Neural crest cell (in vitro differentiated cells): ENCODE data around the gene PCID2. TPM values are rescaled to one million over a fixed set of nuclear protein-coding genes. Genes with fewer than 3 reads are reported as not detected.

ENCODE experiments used
- DNase-seq: peaks from one replicate; pipeline ENCODE4 v3.0.0; 2021; ENCODE audit warnings: low read depth, mixed read lengths, low spot score
- H3K27ac Mint-ChIP-seq: one replicate; pipeline ENCODE4 v1.8.0; 2021; ENCODE audit warnings: mild to moderate bottlenecking, mixed read lengths; ENCODE audit not compliant: unreplicated experiment
- H3K27me3 Mint-ChIP-seq: 2 replicates; pipeline ENCODE4 v1.8.0; 2021; ENCODE audit warnings: low read depth, mild to moderate bottlenecking, mixed read lengths
- H3K36me3 Mint-ChIP-seq: 2 replicates; pipeline ENCODE4 v1.8.0; 2021; ENCODE audit warnings: low read depth, mild to moderate bottlenecking, mixed read lengths
- H3K4me1 Mint-ChIP-seq: 2 replicates; pipeline ENCODE4 v1.8.0; 2021; ENCODE audit warnings: mixed read lengths
- H3K4me3 Mint-ChIP-seq: one replicate; pipeline ENCODE4 v1.8.0; 2021; ENCODE audit warnings: mild to moderate bottlenecking, mixed read lengths
- H3K9me3 Mint-ChIP-seq: 2 replicates; pipeline ENCODE4 v1.8.0; 2021; ENCODE audit warnings: mixed read lengths
- total RNA-seq: library from RNA; stranded (reverse); gene quantifications from 2 replicates; pipeline ENCODE4 v1.2.1, GENCODE V29; 2021
- TF ChIP-seq, protein P1 (sequence below): fragments of 200-600 bp; sonication (generic); conservative IDR thresholded peaks from 2 replicates; pipeline ENCODE4 v1.5.0; 2021; ENCODE audit warnings: antibody characterized with exemption, mild to moderate bottlenecking

PCID2 gene
- total RNA-seq, 1 donor from 2014 or later, result 60.4 TPM

DNA sequence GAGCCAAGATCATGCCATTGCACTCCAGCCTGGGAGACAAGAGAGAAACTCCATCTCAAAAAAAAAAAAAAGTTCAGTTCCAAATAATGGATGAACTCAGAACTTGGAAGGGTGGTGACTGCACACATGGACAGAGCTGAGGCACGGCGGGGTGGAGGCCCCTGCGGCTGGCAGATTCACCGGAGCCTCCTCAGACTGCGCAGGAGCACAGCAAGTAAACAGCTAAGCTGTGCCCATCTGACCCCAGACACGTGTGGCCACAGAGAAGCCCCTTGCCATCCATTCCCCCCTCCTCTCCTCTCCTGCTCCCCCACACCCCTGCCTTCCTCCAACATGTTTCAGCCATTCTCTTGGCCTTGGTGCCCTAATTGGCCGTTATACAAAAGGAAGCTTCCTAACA lies 65.6 kb downstream of the PCID2 start:
- Mint-ChIP-seq H3K4me3 (no peak overlapping the region), H3K4me1 (no peaks in the 10 kb centered on the region), H3K9me3 (no peaks in the 10 kb centered on the region), H3K36me3 (no peaks in the 10 kb centered on the region), H3K27me3 (no peaks in the 10 kb centered on the region), H3K27ac (no peak overlapping the region)
- no peak for DNase-seq
- TF ChIP-seq, protein P1, sequence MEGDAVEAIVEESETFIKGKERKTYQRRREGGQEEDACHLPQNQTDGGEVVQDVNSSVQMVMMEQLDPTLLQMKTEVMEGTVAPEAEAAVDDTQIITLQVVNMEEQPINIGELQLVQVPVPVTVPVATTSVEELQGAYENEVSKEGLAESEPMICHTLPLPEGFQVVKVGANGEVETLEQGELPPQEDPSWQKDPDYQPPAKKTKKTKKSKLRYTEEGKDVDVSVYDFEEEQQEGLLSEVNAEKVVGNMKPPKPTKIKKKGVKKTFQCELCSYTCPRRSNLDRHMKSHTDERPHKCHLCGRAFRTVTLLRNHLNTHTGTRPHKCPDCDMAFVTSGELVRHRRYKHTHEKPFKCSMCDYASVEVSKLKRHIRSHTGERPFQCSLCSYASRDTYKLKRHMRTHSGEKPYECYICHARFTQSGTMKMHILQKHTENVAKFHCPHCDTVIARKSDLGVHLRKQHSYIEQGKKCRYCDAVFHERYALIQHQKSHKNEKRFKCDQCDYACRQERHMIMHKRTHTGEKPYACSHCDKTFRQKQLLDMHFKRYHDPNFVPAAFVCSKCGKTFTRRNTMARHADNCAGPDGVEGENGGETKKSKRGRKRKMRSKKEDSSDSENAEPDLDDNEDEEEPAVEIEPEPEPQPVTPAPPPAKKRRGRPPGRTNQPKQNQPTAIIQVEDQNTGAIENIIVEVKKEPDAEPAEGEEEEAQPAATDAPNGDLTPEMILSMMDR, result no peak

- TF ChIP-seq, protein P1, result no peak
- DNase-seq, result no peak
- H3K27ac Mint-ChIP-seq, result no peak overlapping the region
- H3K4me1 Mint-ChIP-seq, result no peaks in the 10 kb centered on the region
- no peaks in the 10 kb centered on the region for H3K36me3 Mint-ChIP-seq
- H3K4me3 Mint-ChIP-seq, result no peak overlapping the region
- peaks cover 8% of the 10 kb centered on the region for H3K27me3 Mint-ChIP-seq
- H3K9me3 Mint-ChIP-seq, result no peaks in the 10 kb centered on the region
These were observed 66.9 kb downstream of the PCID2 start for GRCh38 chr13:113141601-113141970.

DNA sequence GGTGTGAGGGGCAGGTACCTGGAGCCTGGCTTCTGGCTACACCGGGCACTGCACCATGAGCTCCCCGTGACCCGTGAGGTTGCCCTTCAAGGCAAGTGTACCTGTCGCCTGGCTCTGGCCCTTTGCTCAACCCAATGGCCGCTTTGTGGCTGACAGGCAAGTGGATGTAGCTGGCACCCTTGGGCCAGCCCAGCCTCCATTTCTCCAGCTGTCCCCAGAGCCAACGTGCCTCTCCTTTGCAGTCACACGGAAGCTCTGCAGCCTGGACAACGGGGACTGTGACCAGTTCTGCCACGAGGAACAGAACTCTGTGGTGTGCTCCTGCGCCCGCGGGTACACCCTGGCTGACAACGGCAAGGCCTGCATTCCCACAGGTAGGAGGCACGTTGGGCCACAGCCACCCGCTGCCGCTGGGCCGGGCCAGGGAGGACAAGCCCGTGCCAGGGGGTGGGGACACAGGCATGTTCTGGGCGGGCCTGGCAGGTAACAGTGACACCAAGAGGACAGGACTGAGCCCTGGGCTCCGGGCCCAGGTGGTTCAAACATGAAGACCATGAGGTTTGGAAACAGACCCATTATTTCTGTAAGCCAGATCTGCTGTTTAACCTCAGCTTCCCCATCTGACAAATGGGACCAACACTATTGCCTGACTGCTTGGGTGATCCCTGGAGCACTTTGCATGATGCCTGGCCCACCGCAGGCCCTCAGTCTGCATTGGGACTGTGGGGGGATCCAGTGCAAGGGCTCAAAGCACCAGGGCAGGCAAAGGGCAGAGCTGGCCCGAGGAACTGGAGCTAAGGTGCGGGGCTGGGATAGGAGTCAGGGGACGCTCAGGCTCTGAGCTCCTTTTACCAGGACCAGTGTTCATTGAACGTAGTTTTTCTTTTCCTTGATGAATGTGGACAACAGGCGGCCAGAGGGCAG lies 67.5 kb downstream of the PCID2 start:
- no peak for DNase-seq
- Mint-ChIP-seq H3K27me3 (peaks cover 8% of the 10 kb centered on the region), H3K4me3 (no peak overlapping the region), H3K27ac (no peak overlapping the region), H3K4me1 (no peaks in the 10 kb centered on the region), H3K9me3 (no peaks in the 10 kb centered on the region), H3K36me3 (no peaks in the 10 kb centered on the region)
- TF ChIP-seq, protein P1, result no peak

GRCh38 chr13:113139577-113139976 lies 68.9 kb downstream of the PCID2 start:
- Mint-ChIP-seq H3K27ac (no peak overlapping the region), H3K4me3 (no peak overlapping the region), H3K4me1 (no peaks in the 10 kb centered on the region), H3K9me3 (no peaks in the 10 kb centered on the region), H3K27me3 (peaks cover 8% of the 10 kb centered on the region), H3K36me3 (no peaks in the 10 kb centered on the region)
- TF ChIP-seq, protein P1, result no peak
- no peak for DNase-seq

DNA sequence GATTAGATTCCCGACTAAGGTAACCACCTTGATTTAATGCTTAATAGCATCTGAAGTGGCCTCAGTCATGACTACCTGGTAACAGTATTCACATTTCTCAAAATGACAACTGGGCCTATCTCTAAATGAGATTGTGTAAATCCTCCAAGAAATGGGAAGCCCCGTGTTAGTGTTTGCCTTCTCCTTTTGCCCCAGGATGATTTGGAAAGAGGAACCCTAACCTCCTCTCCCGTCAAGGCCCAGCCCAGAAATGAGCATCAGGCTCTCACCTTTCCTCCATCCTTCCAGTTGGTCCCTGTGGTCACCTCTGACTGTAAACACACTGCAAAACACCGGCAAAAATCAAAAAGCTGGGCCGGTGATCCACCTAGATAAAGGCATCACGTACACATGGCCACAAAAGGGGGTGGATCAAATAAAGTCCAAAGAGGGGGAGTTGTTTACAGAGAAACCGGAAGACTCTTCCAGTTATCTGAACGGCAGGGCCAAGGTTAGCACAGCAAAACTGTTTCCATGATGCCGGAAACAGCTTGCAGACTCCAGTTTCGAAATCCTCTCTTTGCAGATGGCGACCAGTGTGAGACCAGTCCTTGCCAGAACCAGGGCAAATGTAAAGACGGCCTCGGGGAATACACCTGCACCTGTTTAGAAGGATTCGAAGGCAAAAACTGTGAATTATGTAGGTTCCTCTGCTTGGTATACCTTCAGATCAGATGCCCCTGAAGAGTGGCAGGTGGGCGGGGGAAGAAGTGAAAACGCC lies 69.5 kb downstream of the PCID2 start:
- Mint-ChIP-seq H3K4me3 (no peak overlapping the region), H3K9me3 (no peaks in the 10 kb centered on the region), H3K4me1 (no peaks in the 10 kb centered on the region), H3K27ac (peak overlapping the region; percentile 81), H3K36me3 (no peaks in the 10 kb centered on the region), H3K27me3 (peaks cover 8% of the 10 kb centered on the region)
- TF ChIP-seq, protein P1, result no peak
- no peak for DNase-seq
